Stimulated activated CD4-positive, alpha-beta T cell treated with anti-CD3 and anti-CD28 coated beads, Interleukin-12 subunit alpha, Interleukin-12 subunit beta, amount 100 ng/mL, for 24 hours (primary cell): ENCODE results near the gene NXPE1.
"Not testable (repeated sequence)": the region's sequence is repeated elsewhere in the genome, so short reads cannot be mapped to it uniquely, and the experiment has no call there.

Source experiments
- DNase-seq, 2 experiments: peaks; one replicate each; pipeline ENCODE4 v3.0.0-alpha.2; 2020; ENCODE audit warnings: low read depth in 2 of 2

Gene NXPE1

GRCh38 chr11:114559425-114560310 is at the start of gene NXPE1:
TSS of gene NXPE1 (minus strand) at chr11:114559881. CDS start at chr11:114551201, 8,680 bp downstream.
- DNase-seq = no peak

GRCh38 chr11:114609429-114609828 is 49.7 kb upstream of the NXPE1 start:
- no peak for DNase-seq

GRCh38 chr11:114608605-114609004 is 48.9 kb upstream of the NXPE1 start:
- DNase-seq = not testable (repeated sequence)

GRCh38 chr11:114607753-114608459 is 48.2 kb upstream of the NXPE1 start:
- no peak for DNase-seq

GRCh38 chr11:114606802-114607075 is 47.1 kb upstream of the NXPE1 start:
- DNase-seq = not testable (repeated sequence)

- no peak for DNase-seq
These were observed 46.5 kb upstream of the NXPE1 start for GRCh38 chr11:114606003-114606801.

- DNase-seq = no peak
These were observed 45.7 kb upstream of the NXPE1 start for GRCh38 chr11:114605370-114605769.

- DNase-seq = no peak
These were observed 45.2 kb upstream of the NXPE1 start for GRCh38 chr11:114604886-114605285.

GRCh38 chr11:114604179-114604813 is 44.6 kb upstream of the NXPE1 start:
- no peak for DNase-seq

GRCh38 chr11:114603151-114603550 is 43.5 kb upstream of the NXPE1 start:
- not testable (repeated sequence) for DNase-seq

- DNase-seq = no peak
These were observed 38.8 kb upstream of the NXPE1 start for GRCh38 chr11:114598461-114598860.

- DNase-seq = no peak
These were observed 36.7 kb upstream of the NXPE1 start for GRCh38 chr11:114596175-114596919.

GRCh38 chr11:114595571-114595970 is 35.9 kb upstream of the NXPE1 start, which contains the start of gene NXPE4:
TSS of gene NXPE4 (minus strand) at chr11:114595786. CDS start at chr11:114594759, 1,027 bp downstream.
- no peak for DNase-seq

- no peak for DNase-seq
These were observed 35.0 kb upstream of the NXPE1 start for GRCh38 chr11:114594703-114595102.

GRCh38 chr11:114587398-114587953 is 27.8 kb upstream of the NXPE1 start:
- DNase-seq = no peak

- DNase-seq = no peak
These were observed 27.1 kb upstream of the NXPE1 start for GRCh38 chr11:114586797-114587196.

- no peak for DNase-seq
These were observed 12.0 kb upstream of the NXPE1 start for GRCh38 chr11:114571712-114572111.

- no peak for DNase-seq
These were observed 10.1 kb upstream of the NXPE1 start for GRCh38 chr11:114569801-114570200.

- no peak for DNase-seq
These were observed 6.6 kb upstream of the NXPE1 start for GRCh38 chr11:114566276-114566675.

GRCh38 chr11:114564831-114565230 is 5.2 kb upstream of the NXPE1 start:
- no peak for DNase-seq

GRCh38 chr11:114563077-114563476 is 3.4 kb upstream of the NXPE1 start:
- no peak for DNase-seq
